ENCODE measurements around the gene TNFRSF8. TPM values are rescaled to one million over a fixed set of nuclear protein-coding genes. Genes with fewer than 3 reads are reported as not detected.

Gene TNFRSF8
- total RNA-seq, 4 donors from 2014 or later, result 0.84 to 4.9 (median 1.8) TPM; not detected in 1

- 77 to 86% methylated on average over 5 of the region's 5 CpGs for WGBS, 2 donors
- TF ChIP-seq POLR2A (IDR thresholded peaks at IDR 0.05), result no peak
- no peak for TF ChIP-seq EP300 (IDR thresholded peaks at IDR 0.05)
- TF ChIP-seq CTCF (IDR thresholded peaks at IDR 0.05), result no peak
Observed at GRCh38 chr1:12148958-12149790, 86.1 kb downstream of the TNFRSF8 start.

GRCh38 chr1:12149791-12150175 lies 86.7 kb downstream of the TNFRSF8 start:
- Histone ChIP-seq H3K36me3 (no peaks in the 10 kb centered on the region), H3K4me1 (peaks cover 0 to 55% (median 30%) of the 10 kb centered on the region in 4 donors), H3K9me3 (peaks cover 0 to 5% (median 0%) of the 10 kb centered on the region in 4 donors), H3K4me3 (no peak overlapping the region), H3K27me3 (no peaks in the 10 kb centered on the region), H3K27ac (peak overlapping the region in 1 of 4 donors; percentile 72)
- TF ChIP-seq POLR2A (IDR thresholded peaks at IDR 0.05), result no peak
- TF ChIP-seq EP300 (IDR thresholded peaks at IDR 0.05), result no peak
- WGBS, 2 donors, result 87 to 88% methylated on average over 6 of the region's 6 CpGs
- DNase-seq (ENCODE audit: low spot score in 2 of 2), result no peak

More at GRCh38 chr1:12148958-12149790, 86.1 kb downstream of the TNFRSF8 start:
- H3K27me3 ChIP-seq, result no peaks in the 10 kb centered on the region
- no peak overlapping the region for H3K4me3 ChIP-seq
- no peaks in the 10 kb centered on the region for H3K36me3 ChIP-seq
- peaks cover 0 to 5% (median 0%) of the 10 kb centered on the region in 4 donors for H3K9me3 ChIP-seq
- no peak for DNase-seq (ENCODE audit: low spot score in 2 of 2)
- peak overlapping the region in 3 of 4 donors; percentile 15 to 72 (median 65) for H3K27ac ChIP-seq
- H3K4me1 ChIP-seq, result peaks cover 0 to 59% (median 33%) of the 10 kb centered on the region in 4 donors

- Histone ChIP-seq H3K27ac (peak overlapping the region in 3 of 4 donors; percentile 26 to 72 (median 51)), H3K27me3 (no peaks in the 10 kb centered on the region), H3K4me1 (peaks cover 0 to 55% (median 30%) of the 10 kb centered on the region in 4 donors), H3K4me3 (no peak overlapping the region), H3K36me3 (no peaks in the 10 kb centered on the region), H3K9me3 (peaks cover 0 to 5% (median 0%) of the 10 kb centered on the region in 4 donors)
- TF ChIP-seq POLR2A (IDR thresholded peaks at IDR 0.05) (no peak), EP300 (IDR thresholded peaks at IDR 0.05) (peak in 1 of 2 donors; percentile 53)
- 75 to 86% methylated on average over 9 of the region's 9 CpGs for WGBS, 2 donors
- no peak for DNase-seq (ENCODE audit: low spot score in 2 of 2)
Observed at GRCh38 chr1:12150456-12151200, 87.5 kb downstream of the TNFRSF8 start.

- no peaks in the 10 kb centered on the region for H3K36me3 ChIP-seq
- no peaks in the 10 kb centered on the region for H3K27me3 ChIP-seq
- peaks cover 0 to 5% (median 0%) of the 10 kb centered on the region in 4 donors for H3K9me3 ChIP-seq
- no peak overlapping the region for H3K4me3 ChIP-seq
- DNase-seq (ENCODE audit: low spot score in 2 of 2), result no peak
- H3K27ac ChIP-seq, result peak overlapping the region in 1 of 4 donors; percentile 72
- TF ChIP-seq CTCF (IDR thresholded peaks at IDR 0.05), result no peak
- TF ChIP-seq POLR2A (IDR thresholded peaks at IDR 0.05), result no peak
- TF ChIP-seq EP300 (IDR thresholded peaks at IDR 0.05), result no peak
- WGBS, 2 donors, result 88 to 92% methylated on average over 2 of the region's 2 CpGs
- peaks cover 0 to 55% (median 26%) of the 10 kb centered on the region in 4 donors for H3K4me1 ChIP-seq
Observed at GRCh38 chr1:12151465-12151864, 88.4 kb downstream of the TNFRSF8 start.

- TF ChIP-seq POLR2A (IDR thresholded peaks at IDR 0.05) (no peak), CTCF (IDR thresholded peaks at IDR 0.05) (no peak), EP300 (IDR thresholded peaks at IDR 0.05) (no peak)
- 83 to 92% methylated on average over 7 of the region's 7 CpGs for WGBS, 2 donors
Observed at GRCh38 chr1:12152113-12152891, 89.2 kb downstream of the TNFRSF8 start.

More at GRCh38 chr1:12152113-12152891, 89.2 kb downstream of the TNFRSF8 start:
- Histone ChIP-seq H3K9me3 (peaks cover 0 to 5% (median 0%) of the 10 kb centered on the region in 4 donors), H3K4me1 (peaks cover 0 to 55% (median 20%) of the 10 kb centered on the region in 4 donors), H3K36me3 (no peaks in the 10 kb centered on the region), H3K27me3 (no peaks in the 10 kb centered on the region), H3K4me3 (no peak overlapping the region), H3K27ac (peak overlapping the region in 3 of 4 donors; percentile 58 to 73 (median 68))
- DNase-seq (ENCODE audit: low spot score in 2 of 2), result no peak
